Karpas-422 (cell line): ENCODE results near the gene FLACC1. TPM values are rescaled to one million over a fixed set of nuclear protein-coding genes. Genes with fewer than 3 reads are reported as not detected.

Experiments
- total RNA-seq: library from RNA; depleted of rRNA; stranded (reverse); fragments of >200 nt; shearing (Covaris generic); gene quantifications from 2 replicates; pipeline ENCODE4 v1.2.3, GENCODE V29; 2014; ENCODE audit warnings: low replicate concordance; rRNA removed

Gene FLACC1
- total RNA-seq, 1 experiment from 2014 or later = 13.2 TPM

Other genes starting within 250 kb of the FLACC1 start
- gene CFLAR, start 241.2 kb downstream of the FLACC1 start, total RNA-seq = 62.6 and 63.5 TPM in 2 replicates
- 0.48 and 5.2 TPM in 2 replicates for gene CASP10, start 174.2 kb downstream of the FLACC1 start, total RNA-seq
- 28.5 and 114 TPM in 2 replicates for gene CASP8, start 96.8 kb downstream of the FLACC1 start, total RNA-seq
- 4.4 and 6.0 TPM in 2 replicates for gene TRAK2, start 94.1 kb upstream of the FLACC1 start, total RNA-seq
- gene STRADB, start 94.4 kb upstream of the FLACC1 start, total RNA-seq = 3.6 and 10.7 TPM in 2 replicates